HCT116 (cell line): ENCODE data around the gene SLC22A2.

Experiments
- POLR2A ChIP-seq: IDR thresholded peaks from 2 replicates; pipeline ENCODE4 v1.7.0; 2011; ENCODE audit warnings: borderline replicate concordance; ENCODE audit not compliant: insufficient read depth, insufficient read length; ENCODE audit errors: extremely low read depth
- POLR2AphosphoS5 ChIP-seq: IDR thresholded peaks from 2 replicates; pipeline ENCODE4 v1.6.1; 2011; ENCODE audit warnings: mild to moderate bottlenecking, low read depth, low read length, moderate library complexity
- ZBTB33 ChIP-seq: IDR thresholded peaks from 2 replicates; pipeline ENCODE4 v1.6.1; 2011; ENCODE audit warnings: mild to moderate bottlenecking, low read length, moderate library complexity; ENCODE audit not compliant: insufficient replicate concordance; ENCODE audit errors: extremely low read depth

- TF ChIP-seq POLR2AphosphoS5 (no peak), ZBTB33 (no peak), POLR2A (no peak)
Measured at GRCh38 chr6:160278311-160278710, 19.7 kb upstream of the SLC22A2 start.
